ENCODE data around the gene ZDBF2. TPM values are rescaled to one million over a fixed set of nuclear protein-coding genes. Genes with fewer than 3 reads are reported as not detected.
A peak's percentile ranks its signal among the peaks of the same experiment; 100 is the strongest.
"Not testable (repeated sequence)": the region's sequence is repeated elsewhere in the genome, so short reads cannot be mapped to it uniquely, and the experiment has no call there.

ZDBF2 gene
- 10 to 100 TPM; 26.1 to 40.5 TPM for total RNA-seq
- 10 to 100 TPM in 1 of 2 donors, 1 to 10 TPM in 1; 8.8 to 13.1 TPM for polyA plus RNA-seq (ENCODE audit: insufficient read length in 2 of 2)
- long read RNA-seq, donor 1 = 0 reads
- long read RNA-seq, donor 2 = 0 reads
- long read RNA-seq, donor 3, full-length matches to known transcripts = 1 of 1 reads
- long read RNA-seq, donor 3, partial matches to known transcripts = 0 of 1 reads
- long read RNA-seq, donor 3, other reads (novel, unspliced or antisense) = 0 of 1 reads
- long read RNA-seq, donor 4 = 0 reads

- DNase-seq (ENCODE audit: low read depth in 4 of 6, low spot score in 6 of 6) = peak in 5 of 6 donors; percentile 44 to 94 (median 61)
- Histone ChIP-seq H3K36me3 (ENCODE audit: control insufficient read depth, insufficient read depth, low read length) (no peaks in the 10 kb centered on the region), H3K27ac (ENCODE audit: low read depth, low read length) (peak within 1 kb of the TSS; percentile 52), H3K27me3 (ENCODE audit: control insufficient read depth, insufficient read depth, low read length) (peaks cover 78% of the 10 kb centered on the region), H3K4me1 (ENCODE audit: control insufficient read depth, insufficient read depth, low read length) (peaks cover 8% of the 10 kb centered on the region), H3K4me3 (ENCODE audit: low read depth, low read length) (peak within 1 kb of the TSS; percentile 55), H3K9me3 (ENCODE audit: control insufficient read depth, insufficient read depth, low read length) (no peaks in the 10 kb centered on the region)
- WGBS (ENCODE audit: insufficient coverage) = under 1% methylated on average over 103 of the region's 104 CpGs
Observed at GRCh38 chr2:206274434-206275311, at the start of gene ZDBF2. Gene ZDBF2, plus strand, starts transcription at chr2:206274663. Its CDS starts 7,187 bp downstream, at chr2:206281850.

GRCh38 chr2:206225435-206226232 is 48.8 kb upstream of the ZDBF2 start:
- H3K27me3 ChIP-seq (ENCODE audit: control insufficient read depth, insufficient read depth, low read length) = no peaks in the 10 kb centered on the region
- no peak overlapping the region for H3K4me3 ChIP-seq (ENCODE audit: low read depth, low read length)
- H3K4me1 ChIP-seq (ENCODE audit: control insufficient read depth, insufficient read depth, low read length) = no peaks in the 10 kb centered on the region
- no peaks in the 10 kb centered on the region for H3K36me3 ChIP-seq (ENCODE audit: control insufficient read depth, insufficient read depth, low read length)
- H3K9me3 ChIP-seq (ENCODE audit: control insufficient read depth, insufficient read depth, low read length) = peaks cover 5% of the 10 kb centered on the region
- no peak overlapping the region for H3K27ac ChIP-seq (ENCODE audit: low read depth, low read length)
- no peak for DNase-seq (ENCODE audit: low read depth in 4 of 6, low spot score in 6 of 6)
- WGBS (ENCODE audit: insufficient coverage) = 10% methylated on average over 2 of the region's 5 CpGs

- not testable (repeated sequence) for H3K27ac ChIP-seq (ENCODE audit: low read depth, low read length); H3K9me3 ChIP-seq (ENCODE audit: control insufficient read depth, insufficient read depth, low read length); H3K27me3 ChIP-seq (ENCODE audit: control insufficient read depth, insufficient read depth, low read length); DNase-seq (ENCODE audit: low read depth in 4 of 6, low spot score in 6 of 6); H3K36me3 ChIP-seq (ENCODE audit: control insufficient read depth, insufficient read depth, low read length); H3K4me1 ChIP-seq (ENCODE audit: control insufficient read depth, insufficient read depth, low read length); H3K4me3 ChIP-seq (ENCODE audit: low read depth, low read length)
- 83% methylated on average over 4 of the region's 9 CpGs for WGBS (ENCODE audit: insufficient coverage)
Observed at GRCh38 chr2:206228636-206229035, 45.8 kb upstream of the ZDBF2 start.

GRCh38 chr2:206229642-206230041 is 44.8 kb upstream of the ZDBF2 start:
- Histone ChIP-seq H3K36me3 (ENCODE audit: control insufficient read depth, insufficient read depth, low read length) (no peaks in the 10 kb centered on the region), H3K4me3 (ENCODE audit: low read depth, low read length) (no peak overlapping the region), H3K27me3 (ENCODE audit: control insufficient read depth, insufficient read depth, low read length) (no peaks in the 10 kb centered on the region), H3K9me3 (ENCODE audit: control insufficient read depth, insufficient read depth, low read length) (no peaks in the 10 kb centered on the region), H3K27ac (ENCODE audit: low read depth, low read length) (no peak overlapping the region), H3K4me1 (ENCODE audit: control insufficient read depth, insufficient read depth, low read length) (no peaks in the 10 kb centered on the region)
- no peak for DNase-seq (ENCODE audit: low read depth in 4 of 6, low spot score in 6 of 6)

GRCh38 chr2:206230060-206230762 is 44.3 kb upstream of the ZDBF2 start:
- no peak overlapping the region for H3K4me3 ChIP-seq (ENCODE audit: low read depth, low read length)
- DNase-seq (ENCODE audit: low read depth in 4 of 6, low spot score in 6 of 6) = peak in 2 of 6 donors; percentile 34 to 51
- H3K27ac ChIP-seq (ENCODE audit: low read depth, low read length) = no peak overlapping the region
- H3K27me3 ChIP-seq (ENCODE audit: control insufficient read depth, insufficient read depth, low read length) = no peaks in the 10 kb centered on the region
- WGBS (ENCODE audit: insufficient coverage) = 46% methylated on average over 2 of the region's 2 CpGs
- H3K36me3 ChIP-seq (ENCODE audit: control insufficient read depth, insufficient read depth, low read length) = no peaks in the 10 kb centered on the region
- H3K9me3 ChIP-seq (ENCODE audit: control insufficient read depth, insufficient read depth, low read length) = no peaks in the 10 kb centered on the region
- H3K4me1 ChIP-seq (ENCODE audit: control insufficient read depth, insufficient read depth, low read length) = no peaks in the 10 kb centered on the region

GRCh38 chr2:206231669-206232286 is 42.7 kb upstream of the ZDBF2 start:
- no peak for DNase-seq (ENCODE audit: low read depth in 4 of 6, low spot score in 6 of 6)
- Histone ChIP-seq H3K36me3 (ENCODE audit: control insufficient read depth, insufficient read depth, low read length) (no peaks in the 10 kb centered on the region), H3K4me3 (ENCODE audit: low read depth, low read length) (no peak overlapping the region), H3K4me1 (ENCODE audit: control insufficient read depth, insufficient read depth, low read length) (no peaks in the 10 kb centered on the region), H3K27me3 (ENCODE audit: control insufficient read depth, insufficient read depth, low read length) (no peaks in the 10 kb centered on the region), H3K9me3 (ENCODE audit: control insufficient read depth, insufficient read depth, low read length) (no peaks in the 10 kb centered on the region), H3K27ac (ENCODE audit: low read depth, low read length) (no peak overlapping the region)
- 80% methylated on average over 1 of the region's 6 CpGs for WGBS (ENCODE audit: insufficient coverage)

GRCh38 chr2:206232287-206233035 is 42.0 kb upstream of the ZDBF2 start:
- H3K27me3 ChIP-seq (ENCODE audit: control insufficient read depth, insufficient read depth, low read length) = no peaks in the 10 kb centered on the region
- WGBS (ENCODE audit: insufficient coverage) = 70% methylated on average over 4 of the region's 7 CpGs
- H3K4me3 ChIP-seq (ENCODE audit: low read depth, low read length) = no peak overlapping the region
- peak in 2 of 6 donors; percentile 23 to 84 for DNase-seq (ENCODE audit: low read depth in 4 of 6, low spot score in 6 of 6)
- H3K4me1 ChIP-seq (ENCODE audit: control insufficient read depth, insufficient read depth, low read length) = no peaks in the 10 kb centered on the region
- H3K27ac ChIP-seq (ENCODE audit: low read depth, low read length) = no peak overlapping the region
- no peaks in the 10 kb centered on the region for H3K36me3 ChIP-seq (ENCODE audit: control insufficient read depth, insufficient read depth, low read length)
- no peaks in the 10 kb centered on the region for H3K9me3 ChIP-seq (ENCODE audit: control insufficient read depth, insufficient read depth, low read length)

GRCh38 chr2:206239157-206239556 is 35.3 kb upstream of the ZDBF2 start:
- Histone ChIP-seq H3K27me3 (ENCODE audit: control insufficient read depth, insufficient read depth, low read length) (no peaks in the 10 kb centered on the region), H3K36me3 (ENCODE audit: control insufficient read depth, insufficient read depth, low read length) (no peaks in the 10 kb centered on the region), H3K4me3 (ENCODE audit: low read depth, low read length) (no peak overlapping the region), H3K9me3 (ENCODE audit: control insufficient read depth, insufficient read depth, low read length) (no peaks in the 10 kb centered on the region), H3K27ac (ENCODE audit: low read depth, low read length) (no peak overlapping the region), H3K4me1 (ENCODE audit: control insufficient read depth, insufficient read depth, low read length) (no peaks in the 10 kb centered on the region)
- DNase-seq (ENCODE audit: low read depth in 4 of 6, low spot score in 6 of 6) = no peak
